Activated CD8-positive, alpha-beta memory T cell treated with anti-CD3 and anti-CD28 coated beads, Interleukin-2, amount 50 U/mL, for 48 hours (primary cell): ENCODE measurements around the gene CDYL2.

Experiments used
- DNase-seq: peaks from one replicate; pipeline ENCODE4 v3.0.0-alpha.2; 2020

CDYL2 gene

GRCh38 chr16:80616362-80616761, 188.0 kb downstream of the CDYL2 start:
- no peak for DNase-seq

- no peak for DNase-seq
Measured at GRCh38 chr16:80615735-80616134, 188.7 kb downstream of the CDYL2 start.

- no peak for DNase-seq
Measured at GRCh38 chr16:80614908-80615671, 189.3 kb downstream of the CDYL2 start.

GRCh38 chr16:80612461-80613017, 191.9 kb downstream of the CDYL2 start:
- DNase-seq, result no peak

GRCh38 chr16:80611930-80612327, 192.5 kb downstream of the CDYL2 start:
- no peak for DNase-seq

GRCh38 chr16:80611171-80611929, 193.0 kb downstream of the CDYL2 start:
- DNase-seq, result no peak

- no peak for DNase-seq
Measured at GRCh38 chr16:80610481-80611156, 193.8 kb downstream of the CDYL2 start.

GRCh38 chr16:80608946-80609345, 195.5 kb downstream of the CDYL2 start:
- DNase-seq, result no peak

- DNase-seq, result no peak
Measured at GRCh38 chr16:80607204-80607603, 197.2 kb downstream of the CDYL2 start.

GRCh38 chr16:80606221-80606766, 198.1 kb downstream of the CDYL2 start:
- no peak for DNase-seq

- DNase-seq, result no peak
Measured at GRCh38 chr16:80604600-80605355, 199.6 kb downstream of the CDYL2 start.

GRCh38 chr16:80602894-80603293, 201.5 kb downstream of the CDYL2 start:
- DNase-seq, result no peak

- DNase-seq, result no peak
Measured at GRCh38 chr16:80601182-80601581, 203.2 kb downstream of the CDYL2 start.

GRCh38 chr16:80599466-80599865, 204.9 kb downstream of the CDYL2 start:
- no peak for DNase-seq

- DNase-seq, result no peak
Measured at GRCh38 chr16:80596507-80597207, 207.7 kb downstream of the CDYL2 start.

- DNase-seq, result peak; percentile 29
Measured at GRCh38 chr16:80594756-80595155, 209.6 kb downstream of the CDYL2 start.

- no peak for DNase-seq
Measured at GRCh38 chr16:80592273-80592672, 212.1 kb downstream of the CDYL2 start.

- DNase-seq, result no peak
Measured at GRCh38 chr16:80591071-80591915, 213.1 kb downstream of the CDYL2 start.

- no peak for DNase-seq
Measured at GRCh38 chr16:80587071-80587470, 217.3 kb downstream of the CDYL2 start.

- DNase-seq, result no peak
Measured at GRCh38 chr16:80586476-80586875, 217.9 kb downstream of the CDYL2 start.

GRCh38 chr16:80585764-80586163, 218.6 kb downstream of the CDYL2 start:
- no peak for DNase-seq
